Activated naive CD8-positive, alpha-beta T cell (primary cell): ENCODE results near the gene CLOCK.

Experiments
- H3K27ac Mint-ChIP-seq: one replicate; pipeline ENCODE4 v1.8.0; 2021; ENCODE audit warnings: mixed read lengths
- H3K27me3 Mint-ChIP-seq: one replicate; pipeline ENCODE4 v1.8.0; 2021; ENCODE audit warnings: mixed read lengths
- H3K36me3 Mint-ChIP-seq: one replicate; pipeline ENCODE4 v1.8.0; 2021; ENCODE audit warnings: mixed read lengths
- H3K4me1 Mint-ChIP-seq: one replicate; pipeline ENCODE4 v1.8.0; 2021; ENCODE audit warnings: low read depth, mixed read lengths
- H3K4me3 Mint-ChIP-seq: one replicate; pipeline ENCODE4 v1.8.0; 2021; ENCODE audit warnings: mild to moderate bottlenecking, mixed read lengths
- H3K9me3 Mint-ChIP-seq: one replicate; pipeline ENCODE4 v1.8.0; 2021; ENCODE audit warnings: low read depth, mixed read lengths

The CLOCK gene

GRCh38 chr4:55439023-55439422 lies 107.7 kb downstream of the CLOCK start:
- H3K4me3 Mint-ChIP-seq: no peak overlapping the region
- no peak overlapping the region for H3K27ac Mint-ChIP-seq
- H3K36me3 Mint-ChIP-seq: peaks cover 17% of the 10 kb centered on the region
- H3K27me3 Mint-ChIP-seq: no peaks in the 10 kb centered on the region
- H3K4me1 Mint-ChIP-seq: peaks cover 18% of the 10 kb centered on the region
- no peaks in the 10 kb centered on the region for H3K9me3 Mint-ChIP-seq

GRCh38 chr4:55438314-55438713 lies 108.4 kb downstream of the CLOCK start:
- Mint-ChIP-seq H3K4me3 (no peak overlapping the region), H3K4me1 (peaks cover 18% of the 10 kb centered on the region), H3K27ac (no peak overlapping the region), H3K9me3 (no peaks in the 10 kb centered on the region), H3K27me3 (no peaks in the 10 kb centered on the region), H3K36me3 (peaks cover 17% of the 10 kb centered on the region)

GRCh38 chr4:55437823-55438222 lies 108.9 kb downstream of the CLOCK start:
- Mint-ChIP-seq H3K4me1 (peaks cover 18% of the 10 kb centered on the region), H3K36me3 (peaks cover 17% of the 10 kb centered on the region), H3K9me3 (no peaks in the 10 kb centered on the region), H3K27me3 (no peaks in the 10 kb centered on the region), H3K27ac (no peak overlapping the region), H3K4me3 (no peak overlapping the region)

GRCh38 chr4:55437356-55437796 lies 109.3 kb downstream of the CLOCK start:
- no peak overlapping the region for H3K4me3 Mint-ChIP-seq
- H3K4me1 Mint-ChIP-seq: peaks cover 18% of the 10 kb centered on the region
- H3K27me3 Mint-ChIP-seq: no peaks in the 10 kb centered on the region
- peaks cover 15% of the 10 kb centered on the region for H3K36me3 Mint-ChIP-seq
- H3K27ac Mint-ChIP-seq: no peak overlapping the region
- no peaks in the 10 kb centered on the region for H3K9me3 Mint-ChIP-seq

DNA sequence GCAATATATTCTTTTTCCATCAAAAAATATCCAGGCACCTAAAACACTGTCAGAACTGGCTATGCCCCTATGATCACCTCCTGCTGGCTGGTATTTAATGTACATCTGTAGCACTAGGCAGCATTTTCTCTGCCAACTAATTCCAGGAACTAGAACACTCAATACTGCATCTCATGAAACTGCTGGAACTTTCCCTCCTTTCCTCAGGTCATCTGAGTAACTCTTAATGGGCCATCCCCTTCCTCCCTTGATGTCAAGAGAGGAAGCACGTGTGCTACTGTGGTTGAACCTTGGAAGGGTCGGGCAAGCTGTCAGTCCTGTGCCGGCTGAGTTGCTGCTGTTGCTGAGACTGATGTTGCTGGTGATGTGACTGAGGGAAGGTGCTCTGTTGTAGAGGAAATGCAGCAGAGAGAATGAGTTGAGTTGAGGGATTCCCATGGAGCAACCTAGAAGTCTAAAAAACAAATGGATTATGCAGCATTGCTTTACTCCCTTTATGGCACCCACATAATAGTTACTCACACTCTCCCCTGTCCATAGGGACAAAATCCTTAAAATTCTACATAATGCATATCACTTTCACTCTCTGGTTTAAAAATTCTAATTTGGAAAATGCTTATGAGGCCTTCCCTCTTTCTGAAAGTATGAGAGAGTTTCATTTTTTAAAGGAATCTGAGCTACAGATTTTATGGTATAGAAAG lies 111.4 kb downstream of the CLOCK start:
- Mint-ChIP-seq H3K27ac (peak overlapping the region; percentile 18), H3K36me3 (peaks cover 5% of the 10 kb centered on the region), H3K9me3 (no peaks in the 10 kb centered on the region), H3K4me3 (no peak overlapping the region), H3K27me3 (no peaks in the 10 kb centered on the region), H3K4me1 (peaks cover 18% of the 10 kb centered on the region)

- Mint-ChIP-seq H3K4me3 (no peak overlapping the region), H3K9me3 (no peaks in the 10 kb centered on the region), H3K27ac (peak overlapping the region; percentile 46), H3K4me1 (peaks cover 18% of the 10 kb centered on the region), H3K36me3 (peaks cover 3% of the 10 kb centered on the region), H3K27me3 (no peaks in the 10 kb centered on the region)
Measured at GRCh38 chr4:55431710-55432336, 114.9 kb downstream of the CLOCK start.

- no peak overlapping the region for H3K27ac Mint-ChIP-seq
- no peaks in the 10 kb centered on the region for H3K27me3 Mint-ChIP-seq
- no peaks in the 10 kb centered on the region for H3K9me3 Mint-ChIP-seq
- peaks cover 3% of the 10 kb centered on the region for H3K36me3 Mint-ChIP-seq
- no peaks in the 10 kb centered on the region for H3K4me1 Mint-ChIP-seq
- H3K4me3 Mint-ChIP-seq: no peak overlapping the region
Measured at GRCh38 chr4:55424791-55425190, 121.9 kb downstream of the CLOCK start.

DNA sequence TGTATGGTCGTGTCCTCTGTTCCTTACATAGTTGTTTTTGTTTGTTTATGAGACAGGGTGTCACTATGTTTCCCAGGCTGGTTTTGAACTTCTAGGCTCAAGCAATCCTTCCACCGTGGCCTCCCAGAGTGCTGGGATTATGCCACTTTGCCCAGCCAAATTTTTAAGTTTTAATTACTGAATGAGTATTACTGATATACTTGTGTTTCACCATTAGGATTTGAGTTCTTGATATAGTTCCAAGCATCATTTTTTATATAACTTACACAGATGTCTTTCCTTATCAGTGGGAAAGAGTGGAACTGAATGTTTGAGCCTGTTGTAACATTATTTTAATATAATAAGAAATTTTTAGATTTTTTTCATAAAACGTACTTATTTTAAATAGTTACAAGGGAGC lies 130.5 kb downstream of the CLOCK start:
- Mint-ChIP-seq H3K9me3 (no peaks in the 10 kb centered on the region), H3K36me3 (peaks cover 3% of the 10 kb centered on the region), H3K4me3 (no peak overlapping the region), H3K4me1 (peaks cover 5% of the 10 kb centered on the region), H3K27me3 (no peaks in the 10 kb centered on the region), H3K27ac (no peak overlapping the region)

DNA sequence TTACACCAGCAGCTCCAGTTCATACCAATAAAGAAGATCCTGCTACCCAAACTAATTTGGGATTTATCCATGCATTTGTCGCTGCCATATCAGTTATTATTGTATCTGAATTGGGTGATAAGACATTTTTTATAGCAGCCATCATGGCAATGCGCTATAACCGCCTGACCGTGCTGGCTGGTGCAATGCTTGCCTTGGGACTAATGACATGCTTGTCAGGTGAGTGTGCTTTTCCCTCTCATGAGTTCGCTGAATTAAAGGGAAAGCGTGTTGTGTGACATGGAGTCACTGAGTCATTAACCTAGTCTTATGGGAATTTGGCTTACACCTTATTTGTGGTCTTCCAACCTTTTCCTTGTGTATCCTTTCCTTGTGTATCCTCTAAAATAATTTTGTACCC lies 135.1 kb downstream of the CLOCK start:
- Mint-ChIP-seq H3K27ac (no peak overlapping the region), H3K9me3 (no peaks in the 10 kb centered on the region), H3K4me3 (no peak overlapping the region), H3K36me3 (peaks cover 3% of the 10 kb centered on the region), H3K27me3 (no peaks in the 10 kb centered on the region), H3K4me1 (peaks cover 25% of the 10 kb centered on the region)

DNA sequence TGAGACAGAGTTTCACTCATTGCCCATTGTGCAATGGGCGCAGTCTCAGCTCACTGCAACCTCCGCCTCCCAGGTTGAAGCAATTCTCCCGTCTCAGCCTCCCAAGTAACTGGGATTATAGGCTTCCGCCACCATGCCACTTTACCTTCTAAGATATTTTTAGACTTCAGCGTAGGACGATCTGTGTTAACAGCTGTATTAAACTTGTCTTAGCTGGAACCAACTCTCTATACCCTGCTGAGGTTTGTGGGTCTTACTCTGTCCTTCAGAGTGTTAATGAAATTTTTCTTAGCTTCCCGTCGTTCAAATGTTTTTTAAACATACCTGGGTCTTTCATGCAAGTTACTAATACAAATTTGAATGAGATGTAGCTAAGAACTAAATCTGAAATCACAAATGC lies 136.3 kb downstream of the CLOCK start:
- H3K27me3 Mint-ChIP-seq: no peaks in the 10 kb centered on the region
- no peaks in the 10 kb centered on the region for H3K9me3 Mint-ChIP-seq
- no peak overlapping the region for H3K4me3 Mint-ChIP-seq
- H3K4me1 Mint-ChIP-seq: peaks cover 34% of the 10 kb centered on the region
- H3K27ac Mint-ChIP-seq: no peak overlapping the region
- peaks cover 10% of the 10 kb centered on the region for H3K36me3 Mint-ChIP-seq

- no peaks in the 10 kb centered on the region for H3K27me3 Mint-ChIP-seq
- H3K4me1 Mint-ChIP-seq: peaks cover 38% of the 10 kb centered on the region
- H3K36me3 Mint-ChIP-seq: peaks cover 13% of the 10 kb centered on the region
- H3K27ac Mint-ChIP-seq: no peak overlapping the region
- no peak overlapping the region for H3K4me3 Mint-ChIP-seq
- H3K9me3 Mint-ChIP-seq: no peaks in the 10 kb centered on the region
Measured at GRCh38 chr4:55409468-55410171, 137.1 kb downstream of the CLOCK start.

DNA sequence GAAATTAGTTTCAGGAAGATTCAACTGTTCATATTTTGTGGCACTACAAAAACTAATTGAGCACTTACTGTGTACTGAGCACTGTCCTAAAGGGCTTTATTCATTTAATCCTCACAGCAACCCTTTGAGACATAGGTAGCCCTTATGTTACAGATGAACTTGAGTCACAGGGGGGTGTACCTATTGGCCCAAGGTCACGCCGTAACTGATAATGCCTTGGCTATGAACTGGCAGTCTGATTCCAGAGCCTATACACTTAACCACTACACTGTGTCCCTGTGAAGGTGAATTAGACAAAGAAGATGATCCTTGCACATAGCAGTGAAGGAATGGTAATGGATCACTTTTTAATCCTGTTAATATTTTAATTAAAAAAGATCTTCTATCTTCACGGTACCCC lies 138.9 kb downstream of the CLOCK start:
- H3K27ac Mint-ChIP-seq: no peak overlapping the region
- no peaks in the 10 kb centered on the region for H3K27me3 Mint-ChIP-seq
- H3K4me1 Mint-ChIP-seq: peaks cover 43% of the 10 kb centered on the region
- no peak overlapping the region for H3K4me3 Mint-ChIP-seq
- H3K36me3 Mint-ChIP-seq: peaks cover 16% of the 10 kb centered on the region
- H3K9me3 Mint-ChIP-seq: no peaks in the 10 kb centered on the region

- no peak overlapping the region for H3K4me3 Mint-ChIP-seq
- peaks cover 42% of the 10 kb centered on the region for H3K4me1 Mint-ChIP-seq
- H3K36me3 Mint-ChIP-seq: peaks cover 16% of the 10 kb centered on the region
- H3K9me3 Mint-ChIP-seq: no peaks in the 10 kb centered on the region
- H3K27ac Mint-ChIP-seq: no peak overlapping the region
- H3K27me3 Mint-ChIP-seq: no peaks in the 10 kb centered on the region
Measured at GRCh38 chr4:55407119-55407518, 139.6 kb downstream of the CLOCK start.

DNA sequence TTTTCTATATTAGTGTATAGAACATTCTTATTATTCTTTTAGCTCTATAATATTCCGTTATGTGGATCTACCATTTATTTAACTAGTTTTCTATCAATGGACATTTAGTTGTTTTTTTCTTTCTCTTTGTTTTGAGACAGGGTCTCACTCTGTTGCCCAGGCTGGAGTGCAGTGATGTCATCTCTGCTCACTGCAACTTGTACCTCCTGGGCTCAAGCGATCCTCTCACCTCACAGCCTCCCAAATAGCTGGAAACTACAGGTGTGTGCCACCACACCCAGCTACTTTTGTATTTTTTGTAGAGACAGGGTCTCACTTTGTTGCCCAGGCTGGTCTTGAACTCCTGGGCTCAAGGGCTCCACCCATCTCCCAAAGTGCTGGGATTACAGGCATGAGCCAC lies 140.2 kb downstream of the CLOCK start:
- Mint-ChIP-seq H3K9me3 (no peaks in the 10 kb centered on the region), H3K27me3 (no peaks in the 10 kb centered on the region), H3K4me3 (no peak overlapping the region), H3K27ac (no peak overlapping the region), H3K36me3 (peaks cover 16% of the 10 kb centered on the region), H3K4me1 (peaks cover 39% of the 10 kb centered on the region)

DNA sequence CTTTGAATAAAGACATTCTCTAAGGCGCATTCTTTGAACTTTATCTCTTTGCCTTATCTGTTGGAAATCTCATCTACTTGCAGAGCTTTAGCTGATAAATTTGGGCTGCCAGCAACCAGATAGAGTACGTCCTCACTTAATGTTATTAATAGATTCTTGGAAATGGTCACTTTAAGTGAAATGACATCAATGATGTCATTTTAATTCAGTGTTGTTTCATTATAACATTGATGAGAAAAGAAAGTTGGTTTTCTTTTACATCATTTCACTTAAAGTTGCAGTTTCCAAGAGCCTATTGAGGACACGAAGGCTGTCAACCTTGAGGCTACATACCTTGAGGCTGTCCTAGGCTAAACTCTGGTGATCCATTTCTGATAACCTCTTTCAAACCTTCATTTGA lies 141.6 kb downstream of the CLOCK start:
- Mint-ChIP-seq H3K27ac (no peak overlapping the region), H3K27me3 (no peaks in the 10 kb centered on the region), H3K9me3 (no peaks in the 10 kb centered on the region), H3K4me3 (no peak overlapping the region), H3K36me3 (peaks cover 16% of the 10 kb centered on the region), H3K4me1 (peaks cover 46% of the 10 kb centered on the region)
